Measurements from ENCODE around the gene PEX14.

Gene PEX14

GRCh38 chr1:10630661-10631120 is 155.9 kb downstream of the PEX14 start:
- H3K27me3 ChIP-seq (ENCODE audit: low read depth, low read length): no peaks in the 10 kb centered on the region
- H3K9ac ChIP-seq (ENCODE audit: low read length): no peak overlapping the region
- no peaks in the 10 kb centered on the region for H3K36me3 ChIP-seq (replicated peaks; ENCODE audit: low read depth, low read length)
- H3K4me3 ChIP-seq (ENCODE audit: low read length): no peak overlapping the region
- no peak overlapping the region for H3K27ac ChIP-seq (ENCODE audit: low read length)
- no peaks in the 10 kb centered on the region for H3K9me3 ChIP-seq (ENCODE audit: insufficient read depth, low read length)
- no peaks in the 10 kb centered on the region for H4K20me1 ChIP-seq (ENCODE audit: insufficient read depth, low read length)
- no peak for TF ChIP-seq EZH2phosphoT487 (IDR thresholded peaks at IDR 0.05; ENCODE audit: low read depth)
- TF ChIP-seq CTCF (IDR thresholded peaks at IDR 0.05; ENCODE audit: low read depth, low read length): no peak
- no peak overlapping the region for H3K4me2 ChIP-seq (ENCODE audit: low read length)
- no peaks in the 10 kb centered on the region for H3K79me2 ChIP-seq (ENCODE audit: low read length)
- H2AFZ ChIP-seq (ENCODE audit: low read depth, low read length): no peak overlapping the region
- H3K4me1 ChIP-seq (ENCODE audit: low read length): no peaks in the 10 kb centered on the region

- TF ChIP-seq EZH2phosphoT487 (IDR thresholded peaks at IDR 0.05; ENCODE audit: low read depth): no peak
- TF ChIP-seq CTCF (IDR thresholded peaks at IDR 0.05; ENCODE audit: low read depth, low read length): no peak
- Histone ChIP-seq H3K4me3 (ENCODE audit: low read length) (no peak overlapping the region), H3K79me2 (ENCODE audit: low read length) (no peaks in the 10 kb centered on the region), H2AFZ (ENCODE audit: low read depth, low read length) (no peak overlapping the region), H3K9ac (ENCODE audit: low read length) (no peak overlapping the region), H3K27me3 (ENCODE audit: low read depth, low read length) (no peaks in the 10 kb centered on the region), H3K4me1 (ENCODE audit: low read length) (no peaks in the 10 kb centered on the region), H3K9me3 (ENCODE audit: insufficient read depth, low read length) (no peaks in the 10 kb centered on the region), H3K4me2 (ENCODE audit: low read length) (no peak overlapping the region), H3K27ac (ENCODE audit: low read length) (no peak overlapping the region), H3K36me3 (replicated peaks; ENCODE audit: low read depth, low read length) (no peaks in the 10 kb centered on the region), H4K20me1 (ENCODE audit: insufficient read depth, low read length) (no peaks in the 10 kb centered on the region)
Observed at GRCh38 chr1:10631121-10631810, 156.5 kb downstream of the PEX14 start.

GRCh38 chr1:10631811-10632593 is 157.3 kb downstream of the PEX14 start:
- no peak overlapping the region for H3K27ac ChIP-seq (ENCODE audit: low read length)
- TF ChIP-seq EZH2phosphoT487 (IDR thresholded peaks at IDR 0.05; ENCODE audit: low read depth): no peak
- TF ChIP-seq CTCF (IDR thresholded peaks at IDR 0.05; ENCODE audit: low read depth, low read length): no peak
- no peak overlapping the region for H3K4me3 ChIP-seq (ENCODE audit: low read length)
- no peak overlapping the region for H2AFZ ChIP-seq (ENCODE audit: low read depth, low read length)
- no peaks in the 10 kb centered on the region for H3K4me1 ChIP-seq (ENCODE audit: low read length)
- no peak overlapping the region for H3K4me2 ChIP-seq (ENCODE audit: low read length)
- H3K27me3 ChIP-seq (ENCODE audit: low read depth, low read length): no peaks in the 10 kb centered on the region
- H3K79me2 ChIP-seq (ENCODE audit: low read length): no peaks in the 10 kb centered on the region
- no peaks in the 10 kb centered on the region for H3K9me3 ChIP-seq (ENCODE audit: insufficient read depth, low read length)
- no peaks in the 10 kb centered on the region for H3K36me3 ChIP-seq (replicated peaks; ENCODE audit: low read depth, low read length)
- H3K9ac ChIP-seq (ENCODE audit: low read length): no peak overlapping the region
- H4K20me1 ChIP-seq (ENCODE audit: insufficient read depth, low read length): no peaks in the 10 kb centered on the region

GRCh38 chr1:10632691-10633090 is 157.9 kb downstream of the PEX14 start:
- Histone ChIP-seq H3K27ac (ENCODE audit: low read length) (no peak overlapping the region), H3K4me2 (ENCODE audit: low read length) (no peak overlapping the region), H4K20me1 (ENCODE audit: insufficient read depth, low read length) (no peaks in the 10 kb centered on the region), H3K4me3 (ENCODE audit: low read length) (no peak overlapping the region), H3K9me3 (ENCODE audit: insufficient read depth, low read length) (no peaks in the 10 kb centered on the region), H3K79me2 (ENCODE audit: low read length) (no peaks in the 10 kb centered on the region), H3K36me3 (replicated peaks; ENCODE audit: low read depth, low read length) (no peaks in the 10 kb centered on the region), H3K4me1 (ENCODE audit: low read length) (no peaks in the 10 kb centered on the region), H3K9ac (ENCODE audit: low read length) (no peak overlapping the region), H2AFZ (ENCODE audit: low read depth, low read length) (no peak overlapping the region), H3K27me3 (ENCODE audit: low read depth, low read length) (no peaks in the 10 kb centered on the region)
- no peak for TF ChIP-seq CTCF (IDR thresholded peaks at IDR 0.05; ENCODE audit: low read depth, low read length)
- TF ChIP-seq EZH2phosphoT487 (IDR thresholded peaks at IDR 0.05; ENCODE audit: low read depth): no peak

Data from OCI-LY3 (cell line).